K562 (cell line): ENCODE results near the gene EPHB4. TPM values are rescaled to one million over a fixed set of nuclear protein-coding genes. Genes with fewer than 3 reads are reported as not detected.
A peak's percentile ranks its signal among the peaks of the same experiment; 100 is the strongest.

Source experiments
- ATF1 ChIP-seq, 2 experiments: fragments of 450-650 bp in 1 of 2; IDR thresholded peaks; 2 replicates each; pipeline ENCODE4 v1.6.1; 2016; ENCODE audit warnings: missing compliant biosample characterization in 1 of 2, missing genetic modification characterization in 1 of 2
- CEBPG ChIP-seq, 3 experiments: fragments of 200-800 bp in 1 of 3; sonication (Bioruptor generic) in 1 of 3; sonication (generic) in 1 of 3; formaldehyde crosslinking in 1 of 3; IDR thresholded peaks in 2 of 3; conservative IDR thresholded peaks in 1 of 3; 2 replicates each; pipeline versions ENCODE4 v1.6.1 to v1.8.0; 2016 to 2022; ENCODE audit warnings: missing compliant biosample characterization in 2 of 3, missing genetic modification characterization in 2 of 3, mild to moderate bottlenecking in 1 of 3, missing genetic modification reagents in 1 of 3
- ELF1 ChIP-seq: fragments of 200-800 bp; sonication (Bioruptor generic); IDR thresholded peaks from 2 replicates; pipeline ENCODE4 v1.6.1; 2016; ENCODE audit warnings: missing genetic modification characterization, missing compliant biosample characterization
- EZH2 ChIP-seq: IDR thresholded peaks from 2 replicates; pipeline ENCODE4 v1.6.1; 2012; ENCODE audit warnings: low read depth, mild to moderate bottlenecking, inconsistent platforms, low read length, borderline replicate concordance
- FIP1L1 ChIP-seq: fragments of 200-400 bp; formaldehyde crosslinking; IDR thresholded peaks from 2 replicates; pipeline ENCODE4 v1.6.1; 2018; ENCODE audit warnings: mild to moderate bottlenecking, low read depth, low read length; ENCODE audit not compliant: poor library complexity, severe bottlenecking
- FOXA1 ChIP-seq: fragments of 450-650 bp; IDR thresholded peaks from 2 replicates; pipeline ENCODE4 v1.6.1; 2016; ENCODE audit warnings: mild to moderate bottlenecking, borderline replicate concordance
- FOXK1 ChIP-seq: sonication (generic); formaldehyde crosslinking; IDR thresholded peaks from 2 replicates; pipeline ENCODE4 v1.8.0; 2022; ENCODE audit warnings: missing genetic modification reagents, mild to moderate bottlenecking, borderline replicate concordance
- GMEB1 ChIP-seq: fragments of 250-450 bp; sonication (Bioruptor Pico); IDR thresholded peaks from 2 replicates; pipeline ENCODE4 v1.4.0; 2020; ENCODE audit warnings: mild to moderate bottlenecking
- JUND ChIP-seq, 2 experiments: IDR thresholded peaks; 2 replicates in 1 of 2; 3 replicates in 1 of 2; pipeline ENCODE4 v1.6.1; 2011; ENCODE audit warnings: borderline replicate concordance in 2 of 2, low read depth in 2 of 2, low read length in 2 of 2, improper control_type of control experiment in 1 of 2, missing biosample characterization in 1 of 2, missing genetic modification characterization in 1 of 2, missing genetic modification reagents in 1 of 2
- MAX ChIP-seq: sonication (generic); formaldehyde crosslinking; IDR thresholded peaks from 2 replicates; pipeline ENCODE4 v1.9.0; 2022; ENCODE audit warnings: mild to moderate bottlenecking, missing genetic modification reagents
- MBD2 ChIP-seq: sonication (generic); IDR thresholded peaks from 2 replicates; pipeline ENCODE4 v1.6.1; 2016; ENCODE audit warnings: low read depth, borderline replicate concordance
- MECOM ChIP-seq: fragments of 250-450 bp; sonication (Bioruptor Pico); IDR thresholded peaks from 2 replicates; pipeline ENCODE4 v1.8.0; 2022; ENCODE audit warnings: inconsistent platforms
- MITF ChIP-seq: IDR thresholded peaks from 2 replicates; pipeline ENCODE4 v1.6.1; 2014; ENCODE audit warnings: antibody characterized with exemption
- MLLT1 ChIP-seq, 2 experiments: fragments of 450-650 bp; IDR thresholded peaks; 2 replicates each; pipeline ENCODE4 v1.6.1; 2016
- RFX7 ChIP-seq: fragments of 250-450 bp; sonication (Bioruptor Pico); IDR thresholded peaks from 2 replicates; pipeline ENCODE4 v1.5.1; 2021; ENCODE audit warnings: mild to moderate bottlenecking
- RNF219 ChIP-seq: fragments of 250-450 bp; sonication (Bioruptor Pico); IDR thresholded peaks from 2 replicates; pipeline ENCODE4 v1.5.0; 2022; ENCODE audit warnings: mild to moderate bottlenecking
- SLC30A9 ChIP-seq: fragments of 250-450 bp; sonication (Bioruptor Pico); IDR thresholded peaks from 2 replicates; pipeline ENCODE4 v1.8.0; 2022; ENCODE audit warnings: mild to moderate bottlenecking, moderate library complexity
- SMARCA5 ChIP-seq: fragments of 450-650 bp; IDR thresholded peaks from 2 replicates; pipeline ENCODE4 v1.6.1; 2016
- ZNF3 ChIP-seq: fragments of 250-450 bp; sonication (Bioruptor Pico); IDR thresholded peaks from 2 replicates; pipeline ENCODE4 v1.5.0; 2021; ENCODE audit warnings: mild to moderate bottlenecking, moderate library complexity
- ZNF324 ChIP-seq: fragments of 250-450 bp; sonication (Bioruptor Pico); IDR thresholded peaks from 2 replicates; pipeline ENCODE4 v1.4.0; 2020; ENCODE audit warnings: mild to moderate bottlenecking
- ZNF384 ChIP-seq: IDR thresholded peaks from 2 replicates; pipeline ENCODE4 v1.6.1; 2012; ENCODE audit warnings: low read depth, low read length, improper control_type of control experiment
- polyA plus RNA-seq, 8 experiments: library from polyadenylated mRNA; depleted of rRNA in 4 of 8; stranded (reverse) in 5 of 8; unstranded in 3 of 8; fragments of >200 nt; fragmentation: Nextera tagmentation in 2 of 8; fragmentation: Illumina TruSeq in 1 of 8; extraction: Ambion mirVana in 2 of 8; extraction: Trizol in 1 of 8; gene quantifications; 2 replicates each; pipeline versions ENCODE4 v1.2.1 to v1.2.3, GENCODE V29; 2011 to 2014; ENCODE audit warnings: inconsistent platforms in 1 of 8, missing spikeins in 1 of 8
- total RNA-seq, 7 experiments: library from RNA; depleted of rRNA in 6 of 7; stranded (reverse); fragments of >200 nt in 6 of 7; fragmentation: Illumina TruSeq in 2 of 7; extraction: Trizol in 2 of 7; gene quantifications; 2 replicates each; pipeline versions ENCODE4 v1.2.1 to v1.2.3, GENCODE V29; 2011 to 2021; ENCODE audit warnings: low replicate concordance in 1 of 7

Gene EPHB4
- total and polyA plus RNA-seq, 9 of the 15 experiments (the other 6 are each of a cell fraction or from before 2014, with no cell fraction given) = 1.2 to 82.1 (median 37.9) TPM

GRCh38 chr7:100829150-100829716 is 1.9 kb upstream of the EPHB4 start (continued):
- no peak; the same call in 1 of the 2 replicates for TF ChIP-seq JUND (IDR thresholded peaks at IDR 0.05; ENCODE audit: borderline replicate concordance, low read depth, low read length)
- no peak for TF ChIP-seq JUND (tag; IDR thresholded peaks at IDR 0.05; ENCODE audit: borderline replicate concordance, low read depth, low read length)
- no peak for TF ChIP-seq MITF
- no peak for TF ChIP-seq CEBPG (CRISPR knock-in tag; IDR thresholded peaks at IDR 0.05)
- TF ChIP-seq CEBPG (tag; conservative IDR thresholded peaks at IDR 0.05 in 1 of 2, IDR thresholded peaks at IDR 0.05 in 1 of 2) = no peak
- TF ChIP-seq FOXA1 = no peak
- TF ChIP-seq RNF219 (CRISPR knock-in tag) = no peak
- TF ChIP-seq MAX (CRISPR knock-in tag) = no peak
- no peak for TF ChIP-seq EZH2
- TF ChIP-seq GMEB1 (CRISPR knock-in tag) = no peak
- TF ChIP-seq MECOM (CRISPR knock-in tag) = no peak
- no peak for TF ChIP-seq SLC30A9 (CRISPR knock-in tag)
- 0 out of 2 replicates have a peak, but pooled peaks have one; percentile 67 for TF ChIP-seq MBD2
- no peak for TF ChIP-seq ATF1 (CRISPR knock-in tag; IDR thresholded peaks at IDR 0.05)
- peak; percentile 59 for TF ChIP-seq ATF1 (tag; IDR thresholded peaks at IDR 0.05)
- no peak for TF ChIP-seq ZNF324 (CRISPR knock-in tag)
- peak; percentile 26; the same call in 1 of the 2 replicates for TF ChIP-seq SMARCA5
- no peak for TF ChIP-seq ZNF384
- TF ChIP-seq RFX7 (CRISPR knock-in tag) = no peak
- TF ChIP-seq ZNF3 (CRISPR knock-in tag) = no peak
- TF ChIP-seq MLLT1 (IDR thresholded peaks at IDR 0.05) = peak in 1 of 2 experiments; percentile 46; a peak in 1 of 4 replicates
- TF ChIP-seq FOXK1 (CRISPR knock-in tag) = no peak
- TF ChIP-seq FIP1L1 = no peak
- no peak for TF ChIP-seq ELF1 (tag)
